ENCODE results near the gene PTTG1IP2.

Gene PTTG1IP2

DNA sequence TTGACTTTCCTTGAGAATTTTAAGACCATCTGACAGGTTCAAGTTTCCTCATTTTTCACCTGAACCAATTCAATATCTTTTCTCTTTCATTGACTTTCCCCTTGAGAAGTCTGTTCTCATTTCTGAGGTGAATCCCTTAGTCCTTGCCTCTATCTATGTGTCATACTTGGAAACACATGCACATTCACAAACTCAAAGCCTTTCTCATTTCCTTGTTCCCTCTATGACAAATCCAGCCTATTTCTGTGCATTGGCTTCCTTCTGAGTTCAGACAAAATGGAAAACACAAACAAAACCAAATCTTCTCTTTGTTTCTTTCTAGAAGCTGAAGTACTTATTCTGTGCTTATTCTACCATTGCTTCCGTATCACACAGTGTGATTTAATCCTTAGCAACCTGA is 13.8 kb downstream of the PTTG1IP2 start:
- no peak for DNase-seq (ENCODE audit: low spot score)

DNA sequence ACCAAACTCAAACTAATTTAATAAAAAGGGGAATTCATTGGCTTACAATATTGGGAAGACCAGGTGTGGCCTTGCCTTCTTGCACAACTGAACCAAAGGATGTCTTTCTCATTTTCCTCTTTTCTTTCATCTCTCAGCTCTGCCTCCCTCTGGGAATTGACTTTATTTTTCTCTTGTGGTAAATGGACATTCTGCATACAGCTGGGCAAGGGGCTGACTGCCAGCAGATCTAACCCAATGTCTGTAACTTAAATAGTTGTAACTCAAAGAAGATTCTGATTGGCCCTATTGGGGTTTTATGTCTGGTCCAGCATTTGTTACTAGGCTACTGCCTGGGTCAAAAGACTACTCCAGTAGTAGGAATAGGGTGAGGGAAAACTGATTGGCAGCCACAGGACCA is 15.3 kb downstream of the PTTG1IP2 start:
- DNase-seq (ENCODE audit: low spot score), result no peak

DNA sequence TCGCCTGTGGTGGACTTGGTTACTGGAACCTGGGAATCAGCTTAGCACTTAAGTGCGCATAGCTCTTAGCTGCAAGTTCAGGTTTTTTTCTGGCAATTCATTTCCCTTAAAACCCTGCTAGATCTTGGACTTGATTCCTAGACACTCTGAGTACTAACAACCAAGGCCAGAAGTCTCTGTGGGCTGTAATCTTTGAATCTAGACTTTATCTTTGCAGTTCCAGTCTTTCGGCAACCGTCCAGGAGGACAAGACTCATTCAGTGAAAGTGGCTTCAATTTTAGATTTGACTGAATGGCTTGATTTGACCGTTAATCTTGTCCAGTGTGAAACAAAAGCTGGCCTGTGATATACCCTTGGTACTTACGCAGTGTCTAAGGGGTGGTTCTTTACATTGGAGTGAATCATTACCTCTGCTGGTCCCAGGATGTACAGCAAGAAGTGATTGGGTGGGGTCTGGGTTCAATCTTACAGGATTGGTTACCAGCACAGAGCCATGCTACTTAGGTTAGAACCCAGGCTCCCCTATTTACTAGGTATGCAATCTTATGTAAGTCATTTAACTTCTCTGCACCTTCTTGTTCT is 16.4 kb downstream of the PTTG1IP2 start:
- no peak for DNase-seq (ENCODE audit: low spot score)

DNA sequence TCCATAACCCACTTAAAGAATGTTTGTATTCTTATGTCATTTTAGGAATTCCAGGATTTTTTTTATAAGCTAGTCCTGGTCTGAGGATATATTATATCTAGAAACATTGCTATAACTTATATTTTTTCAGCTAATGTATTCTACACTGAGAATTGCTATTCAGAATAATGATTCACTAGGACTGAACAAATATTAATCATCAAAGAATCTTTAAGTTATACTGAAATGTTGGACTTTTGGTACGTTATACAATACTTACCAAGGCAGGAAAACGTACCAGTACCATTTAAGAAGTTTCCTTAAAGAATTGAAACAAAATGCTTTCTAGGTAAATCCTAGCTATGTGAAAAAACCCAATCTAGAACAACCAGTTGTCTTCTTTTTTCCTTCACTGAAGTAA is 18.4 kb downstream of the PTTG1IP2 start:
- DNase-seq (ENCODE audit: low spot score), result no peak

DNA sequence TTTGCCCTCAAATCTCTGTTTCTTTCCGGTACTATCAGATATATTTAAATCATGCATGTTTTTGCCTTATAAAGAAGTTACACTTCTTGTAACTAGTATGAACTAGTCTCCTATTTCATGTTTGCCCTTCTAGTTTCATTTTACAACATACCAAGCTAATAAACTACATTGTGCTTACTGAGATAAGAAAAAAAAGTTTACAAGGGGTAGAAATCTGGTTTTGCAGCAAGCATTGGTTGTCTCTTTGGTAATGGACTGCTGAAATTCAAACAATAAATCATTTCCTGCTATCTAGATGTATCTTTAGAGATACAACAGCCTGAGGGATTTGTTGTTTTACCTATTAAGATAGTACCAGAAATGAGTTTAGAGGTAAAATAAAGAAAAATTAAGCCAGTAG is 18.8 kb downstream of the PTTG1IP2 start:
- no peak for DNase-seq (ENCODE audit: low spot score)

DNA sequence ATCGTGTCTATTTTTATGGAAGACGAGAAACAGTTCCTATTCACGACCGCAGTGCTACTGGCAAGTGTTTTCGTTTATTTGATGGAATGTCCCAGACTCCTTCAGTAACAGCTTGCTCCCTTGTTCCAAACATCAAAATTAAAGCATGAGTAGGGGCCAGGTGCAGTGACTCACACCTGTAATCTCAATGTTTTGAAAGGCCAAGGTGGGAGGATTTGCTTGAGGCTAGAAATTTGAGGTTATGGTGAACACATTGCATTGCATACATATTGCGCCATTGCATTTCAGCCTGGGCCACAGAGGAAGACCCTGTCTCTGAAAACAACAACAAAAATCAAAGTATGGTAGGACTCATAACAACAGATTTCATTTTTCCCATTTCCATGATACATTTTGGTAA is 22.8 kb downstream of the PTTG1IP2 start:
- no peak for DNase-seq (ENCODE audit: low spot score)

DNA sequence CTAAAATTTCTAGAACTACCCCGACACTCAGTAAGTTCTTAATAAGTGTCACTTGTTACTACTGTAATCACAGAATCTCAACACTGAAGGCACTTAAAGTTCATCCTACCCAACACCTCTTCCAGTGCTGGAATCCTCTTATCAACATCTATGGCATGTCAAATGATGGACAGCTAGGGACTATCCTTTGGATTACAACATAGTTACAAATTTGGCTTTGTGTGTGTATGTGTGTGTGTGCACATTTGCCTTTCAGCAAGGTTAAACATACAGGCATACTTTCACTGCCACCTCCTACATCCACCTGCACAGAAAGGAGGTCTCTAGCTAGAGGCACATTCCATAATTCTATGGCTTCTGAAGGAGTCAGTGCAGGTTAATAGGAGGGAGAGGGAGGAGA is 25.8 kb downstream of the PTTG1IP2 start:
- no peak for DNase-seq (ENCODE audit: low spot score)

DNA sequence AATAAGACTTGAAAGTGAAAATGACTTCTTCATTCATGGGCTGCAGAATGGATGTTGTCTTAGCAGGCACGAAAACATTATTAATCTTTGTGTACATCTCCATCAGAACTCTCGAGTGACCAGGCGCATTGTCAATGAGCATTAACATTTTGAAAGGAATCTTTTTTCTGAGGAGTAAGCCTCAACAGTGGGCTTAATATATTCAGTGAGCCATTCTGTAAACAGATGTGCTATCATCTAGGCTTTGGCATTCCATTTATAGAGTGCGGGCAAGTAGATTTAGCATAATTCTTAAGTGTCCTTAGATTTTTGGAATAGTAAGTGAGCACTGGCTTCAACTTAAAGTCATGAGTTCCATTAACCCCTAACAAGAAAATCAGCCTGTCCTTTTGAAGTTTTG is 33.1 kb downstream of the PTTG1IP2 start:
- no peak for DNase-seq (ENCODE audit: low spot score)

DNA sequence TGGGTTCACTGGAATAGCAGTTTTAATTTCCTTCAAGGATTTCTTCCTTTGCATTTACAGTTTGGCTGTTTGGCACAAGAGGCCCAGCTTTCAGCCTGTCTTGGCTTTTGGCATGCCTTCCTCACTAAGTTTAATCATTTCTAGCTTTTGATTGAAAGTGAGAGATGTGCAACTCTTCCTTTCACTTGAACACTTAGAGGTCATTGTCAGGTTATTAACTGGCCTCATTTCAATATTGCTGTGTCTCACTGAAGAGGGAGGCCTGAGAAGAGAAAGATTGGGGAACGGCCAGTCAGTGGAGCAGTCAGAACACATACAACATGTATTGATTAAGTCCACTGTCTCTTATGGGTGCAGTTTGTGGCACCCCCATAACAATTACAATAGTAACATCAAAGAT is 33.9 kb downstream of the PTTG1IP2 start:
- DNase-seq (ENCODE audit: low spot score), result no peak

DNA sequence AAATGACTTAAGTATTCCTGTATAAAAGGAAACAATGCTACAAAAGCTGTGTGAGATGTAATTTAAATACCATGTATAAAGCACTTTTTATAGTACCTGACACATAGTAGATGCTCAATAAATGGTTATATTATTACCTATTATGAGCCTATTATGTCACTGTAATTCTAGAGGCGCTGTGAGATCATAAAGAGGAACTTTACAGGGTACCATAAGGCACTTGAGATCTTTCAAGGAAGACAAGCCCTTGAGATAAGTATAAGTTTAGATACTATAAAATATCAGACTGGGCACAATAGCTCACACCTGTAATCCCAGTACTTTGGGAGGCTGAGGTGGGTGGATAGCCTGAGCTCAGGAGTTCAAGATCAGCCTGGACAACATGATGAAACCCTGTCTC is 38.3 kb downstream of the PTTG1IP2 start:
- DNase-seq (ENCODE audit: low spot score), result no peak

DNA sequence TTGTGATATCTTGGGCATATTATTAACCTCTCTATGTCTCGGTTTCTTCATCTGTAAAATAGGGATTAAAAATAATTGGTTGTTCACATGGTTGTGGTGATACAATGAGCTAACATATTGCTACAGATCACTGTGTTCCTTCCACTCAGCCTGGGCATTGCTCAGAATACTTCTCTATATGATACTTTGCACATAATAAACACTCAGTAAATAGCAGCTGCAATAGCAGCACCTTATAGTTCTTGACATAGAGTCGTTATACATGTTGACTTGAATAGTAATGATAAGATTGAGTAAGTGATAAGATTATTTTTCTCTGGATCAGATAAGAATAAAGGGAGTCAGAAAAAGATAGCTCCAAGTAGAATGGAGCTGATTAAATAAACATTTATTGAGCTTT is 42.3 kb downstream of the PTTG1IP2 start:
- DNase-seq (ENCODE audit: low spot score), result no peak

DNA sequence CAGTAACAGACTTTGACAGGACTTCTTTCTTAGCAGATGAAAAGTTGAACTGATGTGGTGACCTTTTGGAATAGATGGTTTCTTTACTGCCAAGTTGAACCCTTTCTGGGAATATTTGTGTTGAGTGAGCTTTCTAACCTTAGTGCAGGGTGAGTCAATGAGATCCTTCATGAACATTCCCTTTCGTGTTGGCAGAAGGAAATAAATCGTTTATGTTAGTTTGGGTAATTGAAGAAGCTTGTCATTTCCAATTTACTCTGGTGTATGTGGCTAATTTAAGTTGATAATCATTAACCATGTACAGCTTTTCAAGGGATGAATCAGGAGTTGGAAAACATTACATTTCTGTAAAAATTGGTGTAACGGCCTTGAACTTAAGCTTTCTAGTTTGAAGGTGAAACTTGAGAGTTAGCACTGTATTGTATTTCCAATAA is 43.4 kb downstream of the PTTG1IP2 start:
- DNase-seq (ENCODE audit: low spot score), result no peak

DNA sequence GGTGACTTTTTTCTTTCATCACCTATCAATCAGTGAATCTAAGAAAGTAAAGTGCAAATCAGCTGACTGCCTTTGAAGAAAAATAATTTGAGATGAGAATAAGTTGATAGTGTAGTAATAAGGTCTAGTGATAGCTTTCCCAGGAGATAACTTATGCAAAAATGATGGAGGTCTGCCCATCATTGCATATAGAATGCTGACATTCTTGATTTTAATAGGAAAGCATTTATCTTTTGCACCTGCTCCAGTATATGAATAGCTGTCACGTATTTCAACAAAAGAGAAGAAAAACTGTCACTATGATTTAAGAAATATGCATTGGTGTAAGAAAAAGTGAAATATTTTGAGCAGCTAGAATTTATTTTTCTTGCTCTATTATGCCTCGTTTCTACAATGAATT is 46.8 kb downstream of the PTTG1IP2 start:
- DNase-seq (ENCODE audit: low spot score), result no peak

DNA sequence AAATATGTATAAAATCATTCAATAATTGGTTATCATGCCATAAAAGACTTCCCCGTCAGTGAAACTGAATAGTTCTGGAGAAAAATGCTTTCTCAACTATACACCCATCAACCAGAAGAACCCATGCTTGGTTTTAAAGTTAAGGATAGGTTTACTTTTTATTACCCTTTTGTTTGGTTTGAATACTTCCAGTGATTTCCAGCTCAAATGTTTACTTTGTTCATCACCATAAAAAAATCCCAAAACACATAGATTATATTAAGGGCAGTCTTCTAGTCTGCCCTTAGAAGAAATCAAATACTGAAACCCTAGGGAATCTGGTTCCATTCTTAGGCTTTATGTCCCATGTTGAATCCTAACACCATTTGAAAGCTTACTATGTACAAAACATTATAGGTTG is 49.2 kb downstream of the PTTG1IP2 start:
- DNase-seq (ENCODE audit: low spot score), result no peak

DNA sequence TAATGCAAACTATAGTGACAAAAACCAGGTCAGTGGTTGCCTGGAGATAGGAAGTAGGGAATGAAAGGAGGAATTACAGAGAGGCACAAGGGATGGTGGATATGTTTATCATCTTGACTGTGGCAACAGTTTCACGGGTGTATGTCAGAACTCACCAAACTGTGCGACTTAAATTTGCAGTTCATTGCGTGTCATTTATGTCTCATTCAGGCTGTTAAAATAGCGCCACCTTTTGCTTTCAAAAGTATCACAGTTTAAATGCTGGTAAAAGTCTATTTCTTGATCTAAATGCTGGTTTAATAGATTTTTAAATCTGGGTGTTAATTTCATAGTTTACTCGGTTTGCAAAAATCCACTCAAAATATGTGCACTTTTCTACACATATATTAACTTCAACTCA is 51.0 kb downstream of the PTTG1IP2 start:
- DNase-seq (ENCODE audit: low spot score), result no peak

DNA sequence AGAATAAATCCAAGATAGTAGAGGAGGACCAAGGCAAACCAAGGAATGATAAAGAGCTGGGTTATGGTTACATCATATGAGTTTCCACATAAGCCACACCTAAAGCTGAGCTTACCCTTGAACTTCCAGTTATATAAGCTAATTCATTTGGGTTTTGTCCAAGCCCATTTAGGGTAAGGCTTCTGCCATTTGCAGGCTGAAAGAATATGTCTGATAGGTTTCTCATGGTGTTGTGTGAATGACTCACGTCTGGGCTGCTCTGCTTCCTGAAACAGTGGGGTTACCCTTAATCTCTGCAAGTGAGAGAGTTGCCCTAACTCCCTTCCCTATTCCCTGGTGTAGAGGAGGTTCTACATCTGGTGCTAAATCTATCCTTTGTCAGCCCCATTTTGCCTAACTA is 60.8 kb downstream of the PTTG1IP2 start:
- no peak for DNase-seq (ENCODE audit: low spot score)

DNA sequence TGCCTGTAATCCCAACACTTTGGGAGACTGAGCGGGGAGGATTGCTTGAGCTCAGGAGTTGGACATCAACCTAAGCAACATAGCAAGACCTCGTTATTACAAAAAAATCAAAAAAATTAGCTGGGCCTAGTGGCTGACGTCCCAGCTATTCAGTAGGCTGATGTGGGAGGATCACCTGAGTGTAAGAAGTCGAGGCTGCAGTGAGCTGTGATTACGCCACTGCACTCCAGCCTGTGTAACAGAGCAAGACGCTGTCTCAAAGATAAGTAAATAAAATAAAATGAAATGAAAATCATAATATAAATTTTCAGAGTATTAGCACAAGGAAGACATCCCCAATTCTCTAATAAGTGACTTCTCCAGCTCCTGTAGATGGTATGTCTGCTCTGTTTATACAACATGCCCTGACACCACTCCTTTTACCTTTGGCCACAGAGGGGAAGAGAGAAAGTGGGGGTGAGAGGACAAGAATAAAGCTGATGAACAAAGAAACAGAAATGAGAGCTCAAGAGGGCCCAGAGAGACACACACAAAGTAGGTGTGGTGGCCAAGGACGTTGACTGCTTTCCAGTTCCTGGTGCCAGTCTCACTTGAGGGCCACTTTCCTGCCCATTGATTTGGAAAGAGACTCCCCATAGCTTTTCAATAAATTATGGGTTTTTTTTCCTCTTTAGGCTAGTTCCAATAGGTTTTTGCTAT is 62.9 kb downstream of the PTTG1IP2 start:
- DNase-seq (ENCODE audit: low spot score), result no peak

DNA sequence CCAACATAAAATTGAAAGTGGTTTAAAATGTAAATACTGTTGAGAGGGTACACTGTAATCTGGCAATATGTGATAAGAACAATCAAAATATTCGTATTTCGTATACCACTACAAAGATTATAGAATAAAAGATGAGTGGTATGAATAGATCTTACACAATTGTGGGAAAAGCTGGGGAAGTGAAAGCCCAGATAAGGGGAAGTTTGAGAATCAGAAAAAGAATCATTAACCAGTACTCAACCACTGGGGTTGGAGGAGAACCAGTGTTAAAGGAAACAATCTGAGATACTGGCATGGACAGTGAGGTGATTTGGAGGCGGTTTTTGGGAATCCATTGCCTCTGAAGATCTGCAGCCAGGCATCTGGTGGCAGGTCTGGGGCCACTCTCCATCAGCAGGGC is 67.0 kb downstream of the PTTG1IP2 start:
- DNase-seq (ENCODE audit: low spot score), result no peak

DNA sequence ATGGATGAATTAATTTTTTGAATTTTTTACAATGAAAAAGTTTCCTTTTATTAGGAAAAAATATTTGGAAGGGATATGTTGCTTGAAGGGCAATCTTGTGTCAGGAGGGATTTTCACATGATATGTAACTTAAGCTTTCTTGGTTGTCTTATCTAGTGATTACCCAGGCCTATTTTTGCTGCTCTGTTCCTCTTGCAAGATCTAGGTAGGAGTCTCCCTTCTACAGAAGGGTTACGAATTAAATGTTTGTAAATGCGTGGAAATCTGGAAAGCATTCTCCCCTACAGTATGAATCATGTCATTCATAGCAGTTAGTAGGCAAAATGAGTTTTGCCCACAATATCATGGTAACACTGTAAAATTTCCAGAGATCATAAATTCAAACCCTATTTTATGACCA is 69.0 kb downstream of the PTTG1IP2 start:
- no peak for DNase-seq (ENCODE audit: low spot score)

DNA sequence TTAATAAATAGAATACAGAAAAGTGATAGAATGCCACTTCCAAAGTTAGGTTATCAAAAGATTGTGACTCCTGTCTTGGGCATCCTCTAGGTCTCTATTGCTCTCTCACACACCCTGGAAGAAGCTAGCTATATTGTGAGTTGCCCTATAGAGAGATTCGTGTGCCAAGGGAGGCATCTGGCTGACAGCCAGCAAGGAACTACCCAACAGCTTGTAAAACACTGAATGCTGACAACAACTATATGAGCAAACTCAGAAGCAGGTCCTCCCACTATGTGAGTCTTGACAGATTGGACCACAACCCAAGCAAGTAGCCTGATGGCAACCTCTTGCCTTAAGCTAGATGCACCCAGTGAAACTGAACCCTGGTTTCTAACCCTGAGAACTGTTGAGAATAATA is 71.0 kb downstream of the PTTG1IP2 start:
- no peak for DNase-seq (ENCODE audit: low spot score)

DNA sequence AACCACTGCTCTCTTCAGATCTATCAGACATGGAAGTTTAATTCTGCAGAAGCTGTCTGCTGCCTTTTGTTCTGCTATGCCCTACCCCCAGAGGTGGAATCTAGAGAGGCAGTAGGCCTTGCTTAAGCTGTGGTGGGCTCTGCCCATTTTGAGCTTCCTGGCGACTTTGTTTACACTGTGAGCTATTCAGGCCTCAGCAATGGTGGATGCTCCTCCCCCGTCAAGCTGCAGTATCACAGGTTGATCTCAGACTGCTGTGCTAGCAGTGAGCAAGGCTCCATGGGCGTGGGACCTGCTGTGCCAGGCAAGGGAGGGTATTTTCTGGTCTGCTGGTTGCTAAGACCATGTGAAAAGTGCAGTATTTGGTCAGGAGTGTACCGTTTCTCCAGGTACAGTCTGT is 81.6 kb downstream of the PTTG1IP2 start:
- no peak for DNase-seq (ENCODE audit: low spot score)

DNA sequence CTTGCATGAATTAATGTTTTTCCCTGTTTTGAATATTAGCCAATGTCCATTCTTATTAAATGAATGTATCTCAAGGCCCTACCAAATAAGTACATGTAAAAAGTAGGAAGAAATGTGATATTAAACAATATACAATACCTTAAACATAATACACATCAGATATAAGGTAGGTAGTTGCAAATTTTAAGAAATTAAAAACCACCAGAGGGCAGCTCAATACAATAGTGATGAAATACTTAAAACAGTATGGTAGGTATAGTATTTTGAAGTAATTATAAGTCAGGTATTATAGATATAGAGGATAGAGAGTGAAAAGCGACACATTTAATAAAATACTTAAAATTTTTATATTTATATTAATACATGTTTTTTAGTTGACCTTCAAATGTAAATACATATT is 83.1 kb downstream of the PTTG1IP2 start:
- no peak for DNase-seq (ENCODE audit: low spot score)

DNA sequence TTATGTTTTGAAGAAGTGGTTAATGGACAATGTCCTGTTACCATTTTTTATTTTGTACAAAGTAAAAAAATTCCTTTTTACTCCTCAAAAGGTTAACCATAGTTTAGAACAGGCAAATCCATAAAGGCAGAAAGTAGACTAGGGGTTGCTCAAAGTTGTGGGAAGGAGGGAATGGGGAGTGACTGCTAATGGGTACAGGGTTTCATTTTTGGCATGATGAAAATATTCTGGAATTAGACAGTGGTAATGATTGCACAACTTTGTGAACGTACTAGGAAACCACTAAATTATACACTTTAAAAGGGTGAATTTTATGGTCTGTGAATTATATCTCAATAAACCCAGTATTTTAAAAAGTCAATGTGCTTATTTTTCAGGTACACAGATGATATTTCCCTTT is 91.3 kb downstream of the PTTG1IP2 start:
- no peak for DNase-seq (ENCODE audit: low spot score)
